HEK293 (cell line): ENCODE data around the gene ZNF561.
A peak's percentile ranks its signal among the peaks of the same experiment; 100 is the strongest.

Experiments
- KLF1 ChIP-seq: fragments of 450-650 bp; formaldehyde crosslinking; IDR thresholded peaks from 2 replicates; pipeline ENCODE4 v1.5.1; 2016; ENCODE audit warnings: missing biosample characterization, missing genetic modification characterization
- KLF10 ChIP-seq: fragments of 450-650 bp; IDR thresholded peaks from 2 replicates; pipeline ENCODE4 v1.5.1; 2018; ENCODE audit warnings: missing biosample characterization, mild to moderate bottlenecking, missing genetic modification characterization
- KLF17 ChIP-seq: fragments of 450-650 bp; formaldehyde crosslinking; IDR thresholded peaks from 2 replicates; pipeline ENCODE4 v1.5.1; 2016; ENCODE audit warnings: missing biosample characterization, missing genetic modification characterization
- KLF8 ChIP-seq: fragments of 450-650 bp; formaldehyde crosslinking; IDR thresholded peaks from 2 replicates; pipeline ENCODE4 v1.5.1; 2016; ENCODE audit warnings: missing biosample characterization, missing genetic modification characterization
- OSR2 ChIP-seq: fragments of 450-650 bp; formaldehyde crosslinking; IDR thresholded peaks from 2 replicates; pipeline ENCODE4 v1.5.1; 2016; ENCODE audit warnings: missing biosample characterization, missing genetic modification characterization
- RBAK ChIP-seq: fragments of 450-650 bp; formaldehyde crosslinking; IDR thresholded peaks from 2 replicates; pipeline ENCODE4 v1.5.1; 2016; ENCODE audit warnings: missing biosample characterization, missing genetic modification characterization
- SP7 ChIP-seq: fragments of 450-650 bp; formaldehyde crosslinking; IDR thresholded peaks from 2 replicates; pipeline ENCODE4 v1.5.1; 2016; ENCODE audit warnings: missing biosample characterization, missing genetic modification characterization
- TRIM28 ChIP-seq: IDR thresholded peaks from 2 replicates; pipeline ENCODE4 v1.6.1; 2011; ENCODE audit warnings: low read length, control low read depth, borderline replicate concordance
- YY1 ChIP-seq: fragments of 450-650 bp; formaldehyde crosslinking; IDR thresholded peaks from 2 replicates; pipeline ENCODE4 v1.5.1; 2018; ENCODE audit warnings: missing biosample characterization, missing genetic modification characterization
- ZBTB11 ChIP-seq: fragments of 450-650 bp; formaldehyde crosslinking; conservative IDR thresholded peaks from 2 replicates; pipeline ENCODE4 v1.5.1; 2016; ENCODE audit warnings: low read depth, missing biosample characterization, missing genetic modification characterization
- ZBTB44 ChIP-seq: fragments of 450-650 bp; IDR thresholded peaks from 2 replicates; pipeline ENCODE4 v1.5.1; 2018; ENCODE audit warnings: missing biosample characterization, mild to moderate bottlenecking, missing genetic modification characterization
- ZBTB8A ChIP-seq: fragments of 450-650 bp; formaldehyde crosslinking; IDR thresholded peaks from 2 replicates; pipeline ENCODE4 v1.5.1; 2016; ENCODE audit warnings: missing biosample characterization, missing genetic modification characterization
- ZFP37 ChIP-seq: fragments of 450-650 bp; formaldehyde crosslinking; IDR thresholded peaks from 2 replicates; pipeline ENCODE4 v1.5.1; 2016; ENCODE audit warnings: missing biosample characterization, missing genetic modification characterization
- ZNF146 ChIP-seq: fragments of 450-650 bp; formaldehyde crosslinking; IDR thresholded peaks from 2 replicates; pipeline ENCODE4 v1.5.1; 2016; ENCODE audit warnings: missing biosample characterization, missing genetic modification characterization
- ZNF175 ChIP-seq: fragments of 450-650 bp; formaldehyde crosslinking; IDR thresholded peaks from 2 replicates; pipeline ENCODE4 v1.5.1; 2016; ENCODE audit warnings: missing biosample characterization, missing genetic modification characterization
- ZNF239 ChIP-seq: fragments of 450-650 bp; formaldehyde crosslinking; IDR thresholded peaks from 2 replicates; pipeline ENCODE4 v1.5.1; 2016; ENCODE audit warnings: missing biosample characterization, missing genetic modification characterization
- ZNF404 ChIP-seq: fragments of 450-650 bp; formaldehyde crosslinking; IDR thresholded peaks from 2 replicates; pipeline ENCODE4 v1.5.1; 2017; ENCODE audit warnings: missing biosample characterization, missing genetic modification characterization
- ZNF544 ChIP-seq: fragments of 450-650 bp; formaldehyde crosslinking; IDR thresholded peaks from 2 replicates; pipeline ENCODE4 v1.5.0; 2017; ENCODE audit warnings: missing biosample characterization, missing genetic modification characterization
- ZNF558 ChIP-seq: fragments of 450-650 bp; formaldehyde crosslinking; IDR thresholded peaks from 2 replicates; pipeline ENCODE4 v1.5.1; 2016; ENCODE audit warnings: missing biosample characterization, missing genetic modification characterization
- ZNF596 ChIP-seq: fragments of 450-650 bp; IDR thresholded peaks from 2 replicates; pipeline ENCODE4 v1.5.0; 2018; ENCODE audit warnings: missing biosample characterization, mild to moderate bottlenecking, missing genetic modification characterization, moderate library complexity
- ZNF610 ChIP-seq: fragments of 450-650 bp; formaldehyde crosslinking; IDR thresholded peaks from 2 replicates; pipeline ENCODE4 v1.5.1; 2016; ENCODE audit warnings: missing biosample characterization, missing genetic modification characterization, borderline replicate concordance
- ZNF621 ChIP-seq: fragments of 450-650 bp; formaldehyde crosslinking; IDR thresholded peaks from 2 replicates; pipeline ENCODE4 v1.5.1; 2017; ENCODE audit warnings: missing biosample characterization, missing genetic modification characterization
- ZNF654 ChIP-seq: fragments of 450-650 bp; formaldehyde crosslinking; IDR thresholded peaks from 2 replicates; pipeline ENCODE4 v1.5.1; 2016; ENCODE audit warnings: low read depth, missing biosample characterization, missing genetic modification characterization
- ZNF837 ChIP-seq: fragments of 450-650 bp; formaldehyde crosslinking; IDR thresholded peaks from 2 replicates; pipeline ENCODE4 v1.5.1; 2016; ENCODE audit warnings: missing biosample characterization, missing genetic modification characterization
- ZSCAN18 ChIP-seq: fragments of 450-650 bp; formaldehyde crosslinking; IDR thresholded peaks from 2 replicates; pipeline ENCODE4 v1.5.1; 2016; ENCODE audit warnings: missing biosample characterization, missing genetic modification characterization
- ZXDB ChIP-seq: fragments of 450-650 bp; formaldehyde crosslinking; IDR thresholded peaks from 2 replicates; pipeline ENCODE4 v1.5.1; 2016; ENCODE audit warnings: missing biosample characterization, missing genetic modification characterization
- TF ChIP-seq, protein P1 (sequence below): fragments of 450-650 bp; formaldehyde crosslinking; IDR thresholded peaks from 2 replicates; pipeline ENCODE4 v1.5.1; 2016; ENCODE audit warnings: missing biosample characterization, missing genetic modification characterization
- TF ChIP-seq, protein P2 (sequence below): fragments of 450-650 bp; formaldehyde crosslinking; IDR thresholded peaks from 2 replicates; pipeline ENCODE4 v1.5.1; 2017; ENCODE audit warnings: missing biosample characterization, missing genetic modification characterization

The ZNF561 gene

DNA sequence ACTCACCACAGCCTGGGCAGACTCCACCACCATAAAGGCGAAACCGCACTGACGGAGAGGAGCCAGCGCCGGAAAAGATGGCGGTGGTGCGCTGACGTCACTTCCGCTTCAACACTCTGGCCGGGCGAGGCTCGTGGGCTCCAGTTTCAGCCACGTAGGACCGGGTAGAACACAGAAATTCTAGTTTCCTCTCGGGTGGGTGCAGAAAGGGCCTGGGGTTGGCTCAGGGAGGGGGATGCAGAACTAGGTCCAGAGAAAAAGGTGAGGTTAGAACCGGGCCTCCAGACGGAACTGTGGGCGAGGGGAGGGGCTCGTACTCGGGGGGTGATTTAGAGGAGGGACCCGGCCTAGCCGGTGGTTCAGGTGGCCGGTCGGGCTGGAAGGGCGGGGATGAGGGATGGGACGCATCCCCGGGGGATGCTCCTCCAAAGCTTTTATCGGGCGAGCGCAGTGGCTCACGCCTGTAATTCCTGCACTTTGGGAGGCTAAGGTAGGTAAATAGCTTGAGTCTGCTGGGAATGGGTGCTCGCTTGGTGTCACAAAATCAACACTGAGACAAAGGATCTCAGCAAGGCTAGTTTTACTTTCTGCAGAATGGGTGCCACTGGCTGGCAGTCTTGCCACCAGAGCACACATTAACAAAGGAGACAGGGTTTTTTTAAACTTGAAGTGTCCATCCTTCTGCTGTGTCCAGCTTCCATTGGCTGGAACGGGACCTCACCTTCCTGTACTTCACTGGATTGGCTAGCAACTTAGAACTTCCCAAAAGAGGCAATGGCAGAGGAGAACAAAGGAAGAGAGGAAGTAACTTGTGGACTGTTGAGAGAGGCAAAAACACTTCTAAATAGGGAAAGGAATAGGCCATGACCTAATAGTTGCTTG, at the start of gene ZNF561 (continued):
- TF ChIP-seq, protein P1, sequence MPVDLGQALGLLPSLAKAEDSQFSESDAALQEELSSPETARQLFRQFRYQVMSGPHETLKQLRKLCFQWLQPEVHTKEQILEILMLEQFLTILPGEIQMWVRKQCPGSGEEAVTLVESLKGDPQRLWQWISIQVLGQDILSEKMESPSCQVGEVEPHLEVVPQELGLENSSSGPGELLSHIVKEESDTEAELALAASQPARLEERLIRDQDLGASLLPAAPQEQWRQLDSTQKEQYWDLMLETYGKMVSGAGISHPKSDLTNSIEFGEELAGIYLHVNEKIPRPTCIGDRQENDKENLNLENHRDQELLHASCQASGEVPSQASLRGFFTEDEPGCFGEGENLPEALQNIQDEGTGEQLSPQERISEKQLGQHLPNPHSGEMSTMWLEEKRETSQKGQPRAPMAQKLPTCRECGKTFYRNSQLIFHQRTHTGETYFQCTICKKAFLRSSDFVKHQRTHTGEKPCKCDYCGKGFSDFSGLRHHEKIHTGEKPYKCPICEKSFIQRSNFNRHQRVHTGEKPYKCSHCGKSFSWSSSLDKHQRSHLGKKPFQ (tag by site-specific recombination): 0 out of 2 replicates have a peak, but pooled peaks have one; percentile 38
- TF ChIP-seq SP7 (tag by site-specific recombination): peak; percentile 87
- peak; percentile 100 for TF ChIP-seq ZBTB11 (tag by site-specific recombination)
- no peak for TF ChIP-seq ZNF404
- TF ChIP-seq ZSCAN18 (tag by site-specific recombination): peak; percentile 61; the same call in 1 of the 2 replicates
- TF ChIP-seq ZNF610 (tag by site-specific recombination): peak; percentile 29; the same call in 1 of the 2 replicates
- TF ChIP-seq ZNF654 (tag by site-specific recombination): peak; percentile 23; the same call in 1 of the 2 replicates
- TF ChIP-seq, protein P2, sequence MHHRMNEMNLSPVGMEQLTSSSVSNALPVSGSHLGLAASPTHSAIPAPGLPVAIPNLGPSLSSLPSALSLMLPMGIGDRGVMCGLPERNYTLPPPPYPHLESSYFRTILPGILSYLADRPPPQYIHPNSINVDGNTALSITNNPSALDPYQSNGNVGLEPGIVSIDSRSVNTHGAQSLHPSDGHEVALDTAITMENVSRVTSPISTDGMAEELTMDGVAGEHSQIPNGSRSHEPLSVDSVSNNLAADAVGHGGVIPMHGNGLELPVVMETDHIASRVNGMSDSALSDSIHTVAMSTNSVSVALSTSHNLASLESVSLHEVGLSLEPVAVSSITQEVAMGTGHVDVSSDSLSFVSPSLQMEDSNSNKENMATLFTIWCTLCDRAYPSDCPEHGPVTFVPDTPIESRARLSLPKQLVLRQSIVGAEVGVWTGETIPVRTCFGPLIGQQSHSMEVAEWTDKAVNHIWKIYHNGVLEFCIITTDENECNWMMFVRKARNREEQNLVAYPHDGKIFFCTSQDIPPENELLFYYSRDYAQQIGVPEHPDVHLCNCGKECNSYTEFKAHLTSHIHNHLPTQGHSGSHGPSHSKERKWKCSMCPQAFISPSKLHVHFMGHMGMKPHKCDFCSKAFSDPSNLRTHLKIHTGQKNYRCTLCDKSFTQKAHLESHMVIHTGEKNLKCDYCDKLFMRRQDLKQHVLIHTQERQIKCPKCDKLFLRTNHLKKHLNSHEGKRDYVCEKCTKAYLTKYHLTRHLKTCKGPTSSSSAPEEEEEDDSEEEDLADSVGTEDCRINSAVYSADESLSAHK (tag by site-specific recombination): peak; percentile 38; the same call in 1 of the 2 replicates
- TF ChIP-seq TRIM28: peak; percentile 94; the same call in 1 of the 2 replicates
- TF ChIP-seq ZNF544: no peak
- TF ChIP-seq ZFP37: peak; percentile 92
- no peak for TF ChIP-seq RBAK (tag by site-specific recombination)
- no peak for TF ChIP-seq ZNF596 (tag by site-specific recombination)
- TF ChIP-seq ZNF146 (tag by site-specific recombination): peak; percentile 73
- TF ChIP-seq ZNF175 (tag by site-specific recombination): no peak
- no peak for TF ChIP-seq ZNF837 (tag by site-specific recombination)
- peak; percentile 60; the same call in 1 of the 2 replicates for TF ChIP-seq ZNF558
- TF ChIP-seq YY1: peak; percentile 94
- TF ChIP-seq ZXDB (tag by site-specific recombination): peak; percentile 95
- TF ChIP-seq KLF10 (tag by site-specific recombination): no peak
- TF ChIP-seq KLF8 (tag by site-specific recombination): peak; percentile 95
- TF ChIP-seq ZNF239 (tag by site-specific recombination): no peak
- peak; percentile 56 for TF ChIP-seq KLF1 (tag by site-specific recombination)
- TF ChIP-seq ZBTB44: no peak
- peak; percentile 42; the same call in 1 of the 2 replicates for TF ChIP-seq ZBTB8A (tag by site-specific recombination)
- 0 out of 2 replicates have a peak, but pooled peaks have one; percentile 12 for TF ChIP-seq OSR2
- TF ChIP-seq ZNF621 (tag by site-specific recombination): no peak
- peak; percentile 97 for TF ChIP-seq KLF17 (tag by site-specific recombination)
